IMR-90 (cell line): ENCODE measurements around the gene RMC1. TPM values are rescaled to one million over a fixed set of nuclear protein-coding genes. Genes with fewer than 3 reads are reported as not detected.

Source experiments
- ATAC-seq: fragments of 200-7000 bp; cut with Tn5 transposase; 2 replicates; pipeline ENCODE4 v1.9.1; 2020; ENCODE audit warnings: low read depth, mild to moderate bottlenecking, moderate library complexity
- BruUV-seq: library from RNA; stranded (reverse); fragments of 400-500 nt; replicated peaks from 2 replicates; lab custom pipeline; 2021; lab: Mats Ljungman, UMichigan
- CTCF ChIA-PET: fragments of 300-600 bp; formaldehyde crosslinking; extraction: SDS; loops from one replicate; lab custom pipeline; 2021; ENCODE audit warnings: antibody characterized with exemption; lab: Yijun Ruan, JAX
- POLR2A ChIA-PET: fragments of 300-600 bp; sonication (Branson Sonifier 250); formaldehyde crosslinking; loops from one replicate; lab custom pipeline; 2022; ENCODE audit warnings: antibody characterized with exemption; ENCODE audit not compliant: unreplicated experiment; lab: Charles Lee
- DNase-seq: peaks from one replicate; pipeline ENCODE4 v3.0.0; 2013
- H2AFZ ChIP-seq: replicated peaks from 2 replicates; pipeline ENCODE3; 2013; ENCODE audit warnings: low read length, mild to moderate bottlenecking; ENCODE audit not compliant: poor library complexity
- H2AK5ac ChIP-seq: 2 replicates; pipeline ENCODE4 v1.6.1; 2013; ENCODE audit warnings: low read depth, low read length, inconsistent platforms
- H2AK9ac ChIP-seq: replicated peaks from 2 replicates; pipeline ENCODE3; 2013; ENCODE audit warnings: mild to moderate bottlenecking, low read depth, low read length, moderate library complexity; ENCODE audit not compliant: poor library complexity
- H2BK120ac ChIP-seq: 2 replicates; pipeline ENCODE4 v1.6.1; 2013; ENCODE audit warnings: low read depth, low read length, inconsistent platforms
- H2BK15ac ChIP-seq: 3 replicates; pipeline ENCODE4 v1.6.1; 2013; ENCODE audit warnings: low read depth, low read length, inconsistent platforms
- H2BK20ac ChIP-seq: 2 replicates; pipeline ENCODE4 v1.6.1; 2013; ENCODE audit warnings: low read depth, mild to moderate bottlenecking, inconsistent platforms, low read length, moderate library complexity
- H2BK5ac ChIP-seq: 2 replicates; pipeline ENCODE4 v1.6.1; 2013; ENCODE audit warnings: mild to moderate bottlenecking, low read depth, low read length, inconsistent platforms; ENCODE audit not compliant: poor library complexity, severe bottlenecking
- H3K14ac ChIP-seq: replicated peaks from 2 replicates; pipeline ENCODE4 v1.6.1; 2013; ENCODE audit warnings: low read depth, low read length, inconsistent platforms
- H3K18ac ChIP-seq: 2 replicates; pipeline ENCODE4 v1.6.1; 2013; ENCODE audit warnings: low read depth, low read length, control low read depth
- H3K23ac ChIP-seq: 2 replicates; pipeline ENCODE4 v1.6.1; 2013; ENCODE audit warnings: low read depth, low read length, inconsistent platforms
- H3K27ac ChIP-seq: 2 replicates; pipeline ENCODE4 v1.5.1; 2013; ENCODE audit warnings: mild to moderate bottlenecking, control low read depth, low read length; ENCODE audit not compliant: insufficient read depth
- H3K27me3 ChIP-seq: 2 replicates; pipeline ENCODE4 v1.6.1; 2013; ENCODE audit warnings: low read length; ENCODE audit not compliant: control insufficient read depth, insufficient read depth
- H3K36me3 ChIP-seq: 2 replicates; pipeline ENCODE4 v1.6.1; 2013; ENCODE audit warnings: low read length, mixed read lengths; ENCODE audit not compliant: control insufficient read depth, insufficient read depth
- H3K4ac ChIP-seq: 2 replicates; pipeline ENCODE4 v1.6.1; 2013; ENCODE audit warnings: low read depth, low read length, inconsistent platforms
- H3K4me1 ChIP-seq: 2 replicates; pipeline ENCODE4 v1.6.1; 2013; ENCODE audit warnings: low read length, mixed read lengths; ENCODE audit not compliant: control insufficient read depth, insufficient read depth
- H3K4me2 ChIP-seq: 2 replicates; pipeline ENCODE4 v1.6.1; 2013; ENCODE audit warnings: low read depth, mild to moderate bottlenecking, control low read depth, low read length, moderate library complexity
- H3K4me3 ChIP-seq: 2 replicates; pipeline ENCODE4 v1.5.1; 2013; ENCODE audit warnings: low read depth, mild to moderate bottlenecking, control low read depth, low read length, moderate library complexity; ENCODE audit not compliant: insufficient read depth
- H3K56ac ChIP-seq: 2 replicates; pipeline ENCODE4 v1.6.1; 2013; ENCODE audit warnings: low read length, inconsistent platforms; ENCODE audit not compliant: insufficient read depth; ENCODE audit errors: extremely low read depth
- H3K79me1 ChIP-seq, 2 experiments: 2 replicates each; pipeline ENCODE4 v1.6.1; 2013; ENCODE audit warnings: low read length in 2 of 2, inconsistent platforms in 1 of 2, low read depth in 1 of 2
- H3K9ac ChIP-seq: 2 replicates; pipeline ENCODE4 v1.6.1; 2013; ENCODE audit warnings: low read depth, low read length, control low read depth
- H3K9me1 ChIP-seq: 2 replicates; pipeline ENCODE4 v1.6.1; 2013; ENCODE audit warnings: low read length, inconsistent platforms; ENCODE audit not compliant: insufficient read depth
- H3K9me3 ChIP-seq: 2 replicates; pipeline ENCODE4 v1.6.1; 2013; ENCODE audit warnings: low read length; ENCODE audit not compliant: control insufficient read depth, insufficient read depth
- H4K20me1 ChIP-seq: 2 replicates; pipeline ENCODE4 v1.6.1; 2013; ENCODE audit warnings: low read length, inconsistent platforms; ENCODE audit not compliant: insufficient read depth
- H4K5ac ChIP-seq: 2 replicates; pipeline ENCODE4 v1.6.1; 2013; ENCODE audit warnings: mild to moderate bottlenecking, low read depth, low read length, control low read depth
- H4K8ac ChIP-seq, 2 experiments: 2 replicates each; pipeline ENCODE4 v1.6.1; 2013; ENCODE audit warnings: low read depth in 2 of 2, low read length in 2 of 2, control low read depth in 1 of 2, inconsistent platforms in 1 of 2
- H4K91ac ChIP-seq: 2 replicates; pipeline ENCODE4 v1.6.1; 2013; ENCODE audit warnings: low read depth, low read length, inconsistent platforms; ENCODE audit not compliant: insufficient read depth
- MXI1 ChIP-seq: IDR thresholded peaks from 2 replicates; pipeline ENCODE4 v1.6.1; 2012; ENCODE audit warnings: low read depth, mild to moderate bottlenecking, low read length, moderate library complexity, borderline replicate concordance
- WGBS, 2 experiments: methylation state at CpG; one replicate each; pipeline versions ENCODE4 v1.1.5 to v1.1.7; 2013; ENCODE audit warnings: missing lambda C conversion rate in 2 of 2; ENCODE audit not compliant: insufficient read length in 1 of 2; ENCODE audit errors: extremely low coverage in 2 of 2; 5-methylcytosine and 5-hydroxymethylcytosine counted together
- dilution Hi-C: fragments of 300-500 bp; cut with HindIII; formaldehyde crosslinking; loops from one replicate; pipeline ENCODE4 v1.14.3; 2018; ENCODE audit warnings: low sequenced_read_pairs; ENCODE audit not compliant: unreplicated experiment
- in situ Hi-C: fragments of 300-500 bp; cut with MboI; formaldehyde crosslinking; loops from 3 replicates; pipeline ENCODE4 v1.14.3; 2019; ENCODE audit warnings: low sequenced_read_pairs, inconsistent platforms, mixed read lengths
- intact Hi-C: fragments of 100-400 bp; cut with micrococcal nuclease; formaldehyde crosslinking; loops from 2 replicates; pipeline ENCODE4 v1.10.0; 2022
- polyA plus RNA-seq, 3 experiments: library from polyadenylated mRNA; depleted of rRNA; stranded (reverse); fragments of >200 nt; gene quantifications; 2 replicates each; pipeline ENCODE4 v1.2.3, GENCODE V29; 2012; ENCODE audit warnings: low replicate concordance in 1 of 3
- total RNA-seq: library from RNA; depleted of rRNA; stranded (reverse); fragments of >200 nt; gene quantifications from 2 replicates; pipeline ENCODE4 v1.2.3, GENCODE V29; 2012

RMC1 gene
- total and polyA plus RNA-seq, 2 of the 4 experiments (the other 2 are of a cell fraction) = 14.2 to 18.0 TPM

- H4K8ac ChIP-seq = peak overlapping the region; percentile 81 to 92; a peak in 3 of 4 replicates
- peak overlapping the region; percentile 74 for H2AK9ac ChIP-seq
- dilution Hi-C loops = no loop called here
- H3K9ac ChIP-seq = peak overlapping the region; percentile 98
- H3K27me3 ChIP-seq = no peaks in the 10 kb centered on the region
- peak overlapping the region; percentile 32 for H3K23ac ChIP-seq
- TF ChIP-seq MXI1 = no peak; the same call in 1 of the 2 replicates
- H4K5ac ChIP-seq = no peak overlapping the region
- BruUV-seq = no TSS peak
- intact Hi-C loops = no loop called here
- peak overlapping the region; percentile 88 for H3K4ac ChIP-seq
- peak overlapping the region; percentile 37; the same call in 1 of the 2 replicates for H4K91ac ChIP-seq
- peak overlapping the region; percentile 95 for H2AFZ ChIP-seq
- no peak overlapping the region for H2BK120ac ChIP-seq
- peaks cover 39% of the 10 kb centered on the region for H4K20me1 ChIP-seq
- H3K4me3 ChIP-seq = peak overlapping the region; percentile 91
- no peak overlapping the region for H2BK15ac ChIP-seq
- H2AK5ac ChIP-seq = peak overlapping the region; percentile 2; the same call in 1 of the 2 replicates
- POLR2A ChIA-PET = interaction anchor here (0.6 kb wide), 1 partner anchor 19 kb away, joined by 4 read pairs; no protein-coding TSS in a partner anchor
- H2BK20ac ChIP-seq = no peak overlapping the region
- WGBS, 2 experiments = 4% methylated on average over 5 of the region's 11 CpGs; no CpG with 5 or more reads in 1 of the 2 experiments
- H3K27ac ChIP-seq = peak overlapping the region; percentile 97
- peak overlapping the region; percentile 70 for H3K4me2 ChIP-seq
- H3K14ac ChIP-seq = peak overlapping the region; percentile 6
- H3K4me1 ChIP-seq = no peaks in the 10 kb centered on the region; the same call in none of the 2 replicates
- H3K18ac ChIP-seq = no peak overlapping the region
- peak overlapping the region; percentile 80 for H3K56ac ChIP-seq
- H3K36me3 ChIP-seq = peaks cover 4% of the 10 kb centered on the region
- H3K9me1 ChIP-seq = peaks cover 6% of the 10 kb centered on the region
- ATAC-seq (peak; percentile 46), DNase-seq (peak; percentile 69)
- CTCF ChIA-PET = no interaction called here
- peak overlapping the region; percentile 83 for H2BK5ac ChIP-seq
- H3K9me3 ChIP-seq = no peaks in the 10 kb centered on the region
- in situ Hi-C loops = no loop called here
- peaks cover 2 to 34% of the 10 kb centered on the region in 2 experiments; a peak in 3 of 4 replicates for H3K79me1 ChIP-seq
Measured at GRCh38 chr18:23453680-23454058, 49.6 kb upstream of the RMC1 start.
